ENCODE measurements around the gene INO80B.
A peak's percentile ranks its signal among the peaks of the same experiment; 100 is the strongest.

DNA sequence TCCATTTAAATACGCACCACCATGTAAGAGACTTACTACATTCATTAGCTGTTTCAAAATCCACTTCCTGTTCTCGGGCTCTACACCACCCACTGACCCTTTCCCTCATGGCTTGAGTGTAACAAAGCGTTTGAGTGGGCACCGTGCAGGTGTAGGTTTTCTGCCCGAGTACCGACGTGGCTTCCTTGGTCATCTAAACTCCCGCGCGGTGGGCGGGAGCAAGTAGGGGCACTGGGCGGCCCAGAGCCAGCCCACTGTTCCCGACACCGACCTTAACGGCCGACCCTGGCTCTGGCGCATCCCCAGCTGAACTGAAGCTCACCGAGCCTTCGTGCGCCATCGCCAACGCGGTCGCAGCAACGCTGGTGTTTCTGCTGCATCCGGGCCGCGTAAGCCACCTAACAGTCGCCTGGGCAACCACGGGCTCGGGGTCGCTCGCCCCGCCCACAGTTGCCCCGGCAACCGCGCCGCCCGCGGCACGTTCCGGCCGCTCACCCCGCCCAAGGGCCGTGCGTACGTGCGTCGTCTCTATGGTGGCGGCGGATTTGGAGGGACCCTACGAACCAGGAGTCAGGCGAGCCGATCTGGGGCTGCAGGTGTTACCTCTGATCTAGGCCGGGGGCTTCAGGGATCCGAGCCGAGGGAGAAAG lies 33.5 kb upstream of the INO80B start, which contains the start of the genes C2orf81 and WDR54:
- TF ChIP-seq, protein P1, sequence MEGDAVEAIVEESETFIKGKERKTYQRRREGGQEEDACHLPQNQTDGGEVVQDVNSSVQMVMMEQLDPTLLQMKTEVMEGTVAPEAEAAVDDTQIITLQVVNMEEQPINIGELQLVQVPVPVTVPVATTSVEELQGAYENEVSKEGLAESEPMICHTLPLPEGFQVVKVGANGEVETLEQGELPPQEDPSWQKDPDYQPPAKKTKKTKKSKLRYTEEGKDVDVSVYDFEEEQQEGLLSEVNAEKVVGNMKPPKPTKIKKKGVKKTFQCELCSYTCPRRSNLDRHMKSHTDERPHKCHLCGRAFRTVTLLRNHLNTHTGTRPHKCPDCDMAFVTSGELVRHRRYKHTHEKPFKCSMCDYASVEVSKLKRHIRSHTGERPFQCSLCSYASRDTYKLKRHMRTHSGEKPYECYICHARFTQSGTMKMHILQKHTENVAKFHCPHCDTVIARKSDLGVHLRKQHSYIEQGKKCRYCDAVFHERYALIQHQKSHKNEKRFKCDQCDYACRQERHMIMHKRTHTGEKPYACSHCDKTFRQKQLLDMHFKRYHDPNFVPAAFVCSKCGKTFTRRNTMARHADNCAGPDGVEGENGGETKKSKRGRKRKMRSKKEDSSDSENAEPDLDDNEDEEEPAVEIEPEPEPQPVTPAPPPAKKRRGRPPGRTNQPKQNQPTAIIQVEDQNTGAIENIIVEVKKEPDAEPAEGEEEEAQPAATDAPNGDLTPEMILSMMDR (IDR thresholded peaks at IDR 0.05), result no peak
- peak; percentile 8; the same call in 1 of the 2 replicates for TF ChIP-seq REST (IDR thresholded peaks at IDR 0.05; ENCODE audit: low read depth, low read length)
- TF ChIP-seq GABPA (IDR thresholded peaks at IDR 0.05; ENCODE audit: low read depth), result no peak
- no peak for TF ChIP-seq RXRA (IDR thresholded peaks at IDR 0.05; ENCODE audit: borderline replicate concordance, low read depth)
- TF ChIP-seq EP300 (IDR thresholded peaks at IDR 0.05; ENCODE audit: borderline replicate concordance in 1 of 2, low read depth in 1 of 2, low read length in 1 of 2), result no peak; a peak in 1 of 4 replicates
- peak; percentile 84 for TF ChIP-seq POLR2AphosphoS5 (IDR thresholded peaks at IDR 0.05; ENCODE audit: low read depth, low read length)
- no peak for TF ChIP-seq NRF1 (IDR thresholded peaks at IDR 0.05; ENCODE audit: low read depth, low read length)
- no peak for TF ChIP-seq ZBTB33 (IDR thresholded peaks at IDR 0.05; ENCODE audit: borderline replicate concordance, low read depth)
- TF ChIP-seq FOXM1 (IDR thresholded peaks at IDR 0.05; ENCODE audit: low read depth), result no peak
- TF ChIP-seq RCOR1 (IDR thresholded peaks at IDR 0.05; ENCODE audit: low read length), result no peak; the same call in 1 of the 2 replicates
- TF ChIP-seq JUND (IDR thresholded peaks at IDR 0.05), result no peak
- TF ChIP-seq MXI1 (IDR thresholded peaks at IDR 0.05; ENCODE audit: low read depth, low read length), result peak; percentile 98
